Choroid plexus epithelial cell (primary cell): ENCODE data around the gene IKBKG.

Experiments
- DNase-seq: peaks from one replicate; pipeline ENCODE4 v3.0.0-alpha.2; 2010; ENCODE audit warnings: low read depth
- H3K4me3 ChIP-seq: 2 replicates; pipeline ENCODE4 v1.5.1; 2011; ENCODE audit warnings: low read depth, mild to moderate bottlenecking, control low read depth, low read length, moderate library complexity
- TF ChIP-seq, protein P1 (sequence below): conservative IDR thresholded peaks from 2 replicates; pipeline ENCODE4 v1.5.1; 2011; ENCODE audit warnings: low read depth, mild to moderate bottlenecking, control low read depth, inconsistent platforms, low read length, moderate library complexity

Gene IKBKG

GRCh38 chrX:154540897-154541535 lies 6.4 kb upstream of the IKBKG start:
- no peak for DNase-seq
- no peak overlapping the region for H3K4me3 ChIP-seq
- TF ChIP-seq, protein P1, sequence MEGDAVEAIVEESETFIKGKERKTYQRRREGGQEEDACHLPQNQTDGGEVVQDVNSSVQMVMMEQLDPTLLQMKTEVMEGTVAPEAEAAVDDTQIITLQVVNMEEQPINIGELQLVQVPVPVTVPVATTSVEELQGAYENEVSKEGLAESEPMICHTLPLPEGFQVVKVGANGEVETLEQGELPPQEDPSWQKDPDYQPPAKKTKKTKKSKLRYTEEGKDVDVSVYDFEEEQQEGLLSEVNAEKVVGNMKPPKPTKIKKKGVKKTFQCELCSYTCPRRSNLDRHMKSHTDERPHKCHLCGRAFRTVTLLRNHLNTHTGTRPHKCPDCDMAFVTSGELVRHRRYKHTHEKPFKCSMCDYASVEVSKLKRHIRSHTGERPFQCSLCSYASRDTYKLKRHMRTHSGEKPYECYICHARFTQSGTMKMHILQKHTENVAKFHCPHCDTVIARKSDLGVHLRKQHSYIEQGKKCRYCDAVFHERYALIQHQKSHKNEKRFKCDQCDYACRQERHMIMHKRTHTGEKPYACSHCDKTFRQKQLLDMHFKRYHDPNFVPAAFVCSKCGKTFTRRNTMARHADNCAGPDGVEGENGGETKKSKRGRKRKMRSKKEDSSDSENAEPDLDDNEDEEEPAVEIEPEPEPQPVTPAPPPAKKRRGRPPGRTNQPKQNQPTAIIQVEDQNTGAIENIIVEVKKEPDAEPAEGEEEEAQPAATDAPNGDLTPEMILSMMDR: no peak

DNA sequence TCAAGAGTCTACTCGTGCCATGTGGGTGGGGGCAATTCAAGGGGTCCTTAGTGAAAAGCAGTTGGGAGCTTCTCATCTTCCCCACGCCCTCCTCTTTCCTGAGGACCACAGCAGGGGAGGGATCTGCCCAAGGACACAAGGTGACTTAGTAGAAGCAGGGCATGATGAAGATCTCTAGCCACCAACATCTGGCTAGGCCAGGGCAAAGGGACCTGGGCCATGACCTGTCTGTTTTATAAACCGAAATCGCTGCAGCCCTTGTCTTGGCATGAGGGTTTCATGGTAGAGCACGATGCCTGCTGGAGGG lies 5.9 kb upstream of the IKBKG start:
- H3K4me3 ChIP-seq: no peak overlapping the region
- no peak for DNase-seq
- TF ChIP-seq, protein P1: no peak

GRCh38 chrX:154541896-154542722 lies 5.3 kb upstream of the IKBKG start:
- no peak overlapping the region for H3K4me3 ChIP-seq
- peak; percentile 91 for DNase-seq
- TF ChIP-seq, protein P1: no peak

- TF ChIP-seq, protein P1: no peak
- DNase-seq: no peak
- no peak overlapping the region for H3K4me3 ChIP-seq
Measured at GRCh38 chrX:154542723-154543424, 4.5 kb upstream of the IKBKG start.

GRCh38 chrX:154545673-154546274 lies 1.6 kb upstream of the IKBKG start:
- no peak for DNase-seq
- peak overlapping the region; percentile 76 for H3K4me3 ChIP-seq
- TF ChIP-seq, protein P1: no peak

GRCh38 chrX:154546354-154547244 lies 821 bp upstream of the IKBKG start, which contains the start of gene G6PD:
TSS of gene G6PD (minus strand) at chrX:154546846. CDS start at chrX:154546155, 691 bp downstream.
- H3K4me3 ChIP-seq: peak within 1 kb of the TSS; percentile 76
- TF ChIP-seq, protein P1: no peak
- peak; percentile 46 for DNase-seq
